ENCODE results near the gene SNRNP200. TPM values are rescaled to one million over a fixed set of nuclear protein-coding genes. Genes with fewer than 3 reads are reported as not detected.

The SNRNP200 gene
- total and polyA plus RNA-seq, 2 donors from 2014 or later = 46.7 to 118 TPM

GRCh38 chr2:96245609-96246390, 59.5 kb downstream of the SNRNP200 start:
- no peak overlapping the region for H3K9ac ChIP-seq (ENCODE audit: low read length in 3 of 3)
- peaks cover 0 to 8% (median 0%) of the 10 kb centered on the region in 3 donors for H3K4me1 ChIP-seq (ENCODE audit: control insufficient read depth in 2 of 3, insufficient read depth in 2 of 3, low read depth in 1 of 3, low read length in 3 of 3)
- DNase-seq (peak in 1 of 5 donors; percentile 53), FAIRE-seq (no peak)
- no peak overlapping the region for H3K4me3 ChIP-seq (ENCODE audit: low read length in 3 of 3)
- H3K27me3 ChIP-seq (ENCODE audit: control insufficient read depth, insufficient read depth, low read length) = no peaks in the 10 kb centered on the region
- H3K9me3 ChIP-seq (ENCODE audit: control insufficient read depth in 2 of 3, insufficient read depth in 1 of 3, low read length in 3 of 3) = no peaks in the 10 kb centered on the region
- TF ChIP-seq CTCF (IDR thresholded peaks at IDR 0.05; ENCODE audit: borderline replicate concordance, extremely low read depth, insufficient read depth) = no peak
- intact Hi-C loops (cut with DNase I) = no loop called here
- H3K27ac ChIP-seq (ENCODE audit: low read depth in 2 of 2, low read length in 2 of 2) = no peak overlapping the region
- H3K36me3 ChIP-seq (ENCODE audit: control insufficient read depth in 2 of 3, insufficient read depth in 3 of 3, low read length in 3 of 3) = peaks cover 0 to 3% (median 0%) of the 10 kb centered on the region in 3 donors

DNA sequence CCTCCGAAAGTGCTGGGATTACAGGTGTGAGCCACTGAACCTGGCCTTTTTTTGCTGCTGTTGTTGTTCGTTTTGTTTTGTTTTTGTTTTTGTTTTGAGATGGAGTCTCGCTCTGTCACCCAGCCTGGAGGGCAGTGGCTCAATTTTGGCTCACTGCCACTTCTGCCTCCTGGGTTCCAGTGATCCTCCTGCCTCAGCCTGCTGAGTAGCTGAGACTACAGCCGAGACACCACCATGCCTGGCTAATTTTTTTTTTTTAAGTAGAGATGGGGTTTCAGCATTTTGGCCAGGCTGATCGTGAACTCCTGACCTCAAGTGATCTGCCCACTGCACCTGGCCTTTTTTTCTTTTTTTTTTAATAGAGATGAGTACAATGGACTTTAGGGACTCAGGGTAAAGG, 61.5 kb downstream of the SNRNP200 start:
- intact Hi-C loops (cut with DNase I) = no loop called here
- H3K36me3 ChIP-seq (ENCODE audit: control insufficient read depth in 2 of 3, insufficient read depth in 3 of 3, low read length in 3 of 3) = no peaks in the 10 kb centered on the region
- H3K4me1 ChIP-seq (ENCODE audit: control insufficient read depth in 2 of 3, insufficient read depth in 2 of 3, low read depth in 1 of 3, low read length in 3 of 3) = no peaks in the 10 kb centered on the region
- H3K27ac ChIP-seq (ENCODE audit: low read depth in 2 of 2, low read length in 2 of 2) = no peak overlapping the region
- DNase-seq = peak in 1 of 5 donors; percentile 13
- no peak for FAIRE-seq
- H3K27me3 ChIP-seq (ENCODE audit: control insufficient read depth, insufficient read depth, low read length) = no peaks in the 10 kb centered on the region
- no peak overlapping the region for H3K9ac ChIP-seq (ENCODE audit: low read length in 3 of 3)
- H3K4me3 ChIP-seq (ENCODE audit: low read length in 3 of 3) = no peak overlapping the region
- H3K9me3 ChIP-seq (ENCODE audit: control insufficient read depth in 2 of 3, insufficient read depth in 1 of 3, low read length in 3 of 3) = no peaks in the 10 kb centered on the region
- no peak for TF ChIP-seq CTCF (IDR thresholded peaks at IDR 0.05; ENCODE audit: borderline replicate concordance, extremely low read depth, insufficient read depth)

- Histone ChIP-seq H3K4me1 (ENCODE audit: control insufficient read depth in 2 of 3, insufficient read depth in 2 of 3, low read depth in 1 of 3, low read length in 3 of 3) (no peaks in the 10 kb centered on the region), H3K27me3 (ENCODE audit: control insufficient read depth, insufficient read depth, low read length) (no peaks in the 10 kb centered on the region), H3K9me3 (ENCODE audit: control insufficient read depth in 2 of 3, insufficient read depth in 1 of 3, low read length in 3 of 3) (no peaks in the 10 kb centered on the region), H3K27ac (ENCODE audit: low read depth in 2 of 2, low read length in 2 of 2) (peak overlapping the region; percentile 33 to 80), H3K36me3 (ENCODE audit: control insufficient read depth in 2 of 3, insufficient read depth in 3 of 3, low read length in 3 of 3) (no peaks in the 10 kb centered on the region), H3K9ac (ENCODE audit: low read length in 3 of 3) (no peak overlapping the region), H3K4me3 (ENCODE audit: low read length in 3 of 3) (no peak overlapping the region)
- DNase-seq (peak in 1 of 5 donors; percentile 53), FAIRE-seq (no peak)
- no peak for TF ChIP-seq CTCF (IDR thresholded peaks at IDR 0.05; ENCODE audit: borderline replicate concordance, extremely low read depth, insufficient read depth)
- intact Hi-C loops (cut with DNase I) = no loop called here
Measured at GRCh38 chr2:96241900-96242611, 63.3 kb downstream of the SNRNP200 start.

Measured in kidney (tissue), 14 donors.